ENCODE measurements around the gene PCID2. TPM values are rescaled to one million over a fixed set of nuclear protein-coding genes. Genes with fewer than 3 reads are reported as not detected.

PCID2 gene
- total RNA-seq, 1 experiment from 2014 or later = 63.4 TPM

- H3K27ac Mint-ChIP-seq (ENCODE audit: low read depth, unreplicated experiment) = peak overlapping the region; percentile 50
- BruUV-seq (replicated peaks) = no TSS peak
- peak overlapping the region; percentile 58 for H3K4me3 Mint-ChIP-seq (ENCODE audit: unreplicated experiment)
- H3K36me3 Mint-ChIP-seq (ENCODE audit: insufficient read depth, unreplicated experiment) = peaks cover 13% of the 10 kb centered on the region
- TF ChIP-seq CTCF (IDR thresholded peaks at IDR 0.05; ENCODE audit: unreplicated experiment) = no peak
- no peaks in the 10 kb centered on the region for H3K9me3 Mint-ChIP-seq (ENCODE audit: unreplicated experiment)
- peak; percentile 15 for DNase-seq (ENCODE audit: unreplicated experiment)
- intact Hi-C loops (cut with micrococcal nuclease) = loop anchor here (5.0 kb wide), 1 partner anchor 92 kb away; the partner anchor contains the start of gene LAMP1
- ChIA-PET POLR2A (interaction anchor here (0.8 kb wide), 1 partner anchor 18 kb away, joined by 4 read pairs; no protein-coding TSS in a partner anchor), CTCF (no interaction called here)
- H3K4me1 Mint-ChIP-seq (ENCODE audit: insufficient read depth, unreplicated experiment) = peaks cover 45% of the 10 kb centered on the region
- no peaks in the 10 kb centered on the region for H3K27me3 Mint-ChIP-seq (ENCODE audit: insufficient read depth, unreplicated experiment)
These were observed 3.0 kb downstream of the PCID2 start for GRCh38 chr13:113205428-113205931.

DNA sequence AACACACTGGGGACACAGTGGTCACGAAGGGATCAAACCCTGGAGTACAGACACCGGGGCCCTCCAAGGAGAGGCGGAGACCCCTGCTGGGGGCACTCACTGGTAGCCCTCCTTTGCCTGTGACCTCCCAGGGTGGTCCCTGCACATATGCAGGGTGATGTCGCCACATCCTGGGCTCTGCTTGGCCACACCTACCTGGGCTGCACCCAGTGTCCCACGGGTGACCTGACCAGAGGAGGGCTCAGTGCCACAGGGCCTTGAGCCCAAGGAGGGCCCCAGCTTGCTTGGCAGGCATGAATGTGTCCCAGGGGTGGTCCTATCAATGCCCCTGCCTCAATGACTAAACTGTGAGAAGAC, 4.1 kb downstream of the PCID2 start:
- ChIA-PET POLR2A (interaction anchor here (0.8 to 1.6 kb wide), 2 partner anchors 17 to 93 kb away, joined by 4 read pairs; partner anchors contain the start of gene LAMP1), CTCF (no interaction called here)
- DNase-seq (ENCODE audit: unreplicated experiment) = no peak
- peaks cover 24% of the 10 kb centered on the region for H3K36me3 Mint-ChIP-seq (ENCODE audit: insufficient read depth, unreplicated experiment)
- H3K4me3 Mint-ChIP-seq (ENCODE audit: unreplicated experiment) = no peak overlapping the region
- peaks cover 45% of the 10 kb centered on the region for H3K4me1 Mint-ChIP-seq (ENCODE audit: insufficient read depth, unreplicated experiment)
- H3K9me3 Mint-ChIP-seq (ENCODE audit: unreplicated experiment) = no peaks in the 10 kb centered on the region
- H3K27me3 Mint-ChIP-seq (ENCODE audit: insufficient read depth, unreplicated experiment) = no peaks in the 10 kb centered on the region
- no peak for TF ChIP-seq CTCF (IDR thresholded peaks at IDR 0.05; ENCODE audit: unreplicated experiment)
- BruUV-seq (replicated peaks) = no TSS peak
- intact Hi-C loops (cut with micrococcal nuclease) = no loop called here
- peak overlapping the region; percentile 50 for H3K27ac Mint-ChIP-seq (ENCODE audit: low read depth, unreplicated experiment)

- H3K9me3 Mint-ChIP-seq (ENCODE audit: unreplicated experiment) = no peaks in the 10 kb centered on the region
- no peaks in the 10 kb centered on the region for H3K27me3 Mint-ChIP-seq (ENCODE audit: insufficient read depth, unreplicated experiment)
- no peak for DNase-seq (ENCODE audit: unreplicated experiment)
- TF ChIP-seq CTCF (IDR thresholded peaks at IDR 0.05; ENCODE audit: unreplicated experiment) = no peak
- ChIA-PET POLR2A (interaction anchor here (1.6 kb wide), 1 partner anchor 94 kb away, joined by 4 read pairs; the partner anchor contains the start of gene LAMP1), CTCF (no interaction called here)
- H3K27ac Mint-ChIP-seq (ENCODE audit: low read depth, unreplicated experiment) = no peak overlapping the region
- no TSS peak for BruUV-seq (replicated peaks)
- peaks cover 45% of the 10 kb centered on the region for H3K4me1 Mint-ChIP-seq (ENCODE audit: insufficient read depth, unreplicated experiment)
- intact Hi-C loops (cut with micrococcal nuclease) = no loop called here
- peaks cover 26% of the 10 kb centered on the region for H3K36me3 Mint-ChIP-seq (ENCODE audit: insufficient read depth, unreplicated experiment)
- no peak overlapping the region for H3K4me3 Mint-ChIP-seq (ENCODE audit: unreplicated experiment)
These were observed 4.7 kb downstream of the PCID2 start for GRCh38 chr13:113203507-113204377.

DNA sequence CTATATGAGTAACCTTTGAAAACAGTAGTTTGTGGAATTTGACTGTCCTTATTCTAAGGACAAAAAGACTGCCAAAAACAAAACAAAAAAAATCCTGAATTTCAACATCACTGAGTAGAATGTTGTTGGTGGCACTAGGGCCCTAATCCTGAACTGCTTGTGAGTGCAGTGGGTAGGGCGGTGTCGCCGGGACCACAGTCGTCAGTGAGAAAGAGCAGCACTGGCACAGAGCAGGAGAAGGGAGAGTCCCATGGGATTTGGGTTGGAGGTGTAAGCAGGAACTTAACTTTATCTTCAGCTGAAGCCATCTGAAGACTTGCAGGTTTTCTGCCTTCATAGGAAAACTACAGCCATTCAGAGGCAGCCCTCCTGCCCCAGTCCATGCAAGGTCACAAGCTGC, 5.6 kb downstream of the PCID2 start:
- H3K4me1 Mint-ChIP-seq (ENCODE audit: insufficient read depth, unreplicated experiment) = peaks cover 45% of the 10 kb centered on the region
- CTCF ChIA-PET = no interaction called here

More for the DNA sequence above, 5.6 kb downstream of the PCID2 start:
- Mint-ChIP-seq H3K27me3 (ENCODE audit: insufficient read depth, unreplicated experiment) (no peaks in the 10 kb centered on the region), H3K36me3 (ENCODE audit: insufficient read depth, unreplicated experiment) (peaks cover 27% of the 10 kb centered on the region), H3K27ac (ENCODE audit: low read depth, unreplicated experiment) (peak overlapping the region; percentile 50), H3K9me3 (ENCODE audit: unreplicated experiment) (no peaks in the 10 kb centered on the region), H3K4me3 (ENCODE audit: unreplicated experiment) (no peak overlapping the region)
- intact Hi-C loops (cut with micrococcal nuclease) = no loop called here
- TF ChIP-seq CTCF (IDR thresholded peaks at IDR 0.05; ENCODE audit: unreplicated experiment) = no peak
- BruUV-seq (replicated peaks) = no TSS peak
- POLR2A ChIA-PET = no interaction called here
- no peak for DNase-seq (ENCODE audit: unreplicated experiment)

All from MCF 10A (cell line).